Bronchus fibroblast of lung (primary cell): ENCODE data around the gene CLEC2A. TPM values are rescaled to one million over a fixed set of nuclear protein-coding genes. Genes with fewer than 3 reads are reported as not detected.

ENCODE experiments used
- total RNA-seq: library from RNA; depleted of rRNA; stranded (reverse); fragments of >200 nt; gene quantifications from 2 replicates; pipeline ENCODE4 v1.2.3, GENCODE V29; 2015

Gene CLEC2A, protein sequence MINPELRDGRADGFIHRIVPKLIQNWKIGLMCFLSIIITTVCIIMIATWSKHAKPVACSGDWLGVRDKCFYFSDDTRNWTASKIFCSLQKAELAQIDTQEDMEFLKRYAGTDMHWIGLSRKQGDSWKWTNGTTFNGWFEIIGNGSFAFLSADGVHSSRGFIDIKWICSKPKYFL
- total RNA-seq = not detected in 2 replicates

DNA sequence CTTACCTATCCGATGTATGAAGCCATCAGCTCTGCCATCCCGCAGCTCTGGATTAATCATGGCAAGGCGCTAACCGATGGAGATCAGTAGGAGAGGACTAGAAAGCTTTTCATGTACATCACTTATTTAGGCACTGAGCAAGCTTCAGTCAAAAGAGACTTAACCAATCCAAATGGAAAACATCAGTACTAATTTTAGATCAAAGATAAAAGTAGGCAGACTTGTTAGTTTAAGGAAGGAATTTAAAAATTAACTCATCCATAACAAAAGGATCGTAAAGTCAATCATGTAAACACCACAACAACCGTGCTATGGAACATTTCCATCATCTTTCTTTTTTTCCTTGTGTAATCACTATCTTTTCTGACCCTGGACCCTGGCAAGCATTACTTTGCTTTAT is at the start of gene CLEC2A:
Gene CLEC2A, minus strand, starts transcription at position 101 of the 400 bp plus-strand sequence. Its CDS starts 41 bp downstream, at position 60.

DNA sequence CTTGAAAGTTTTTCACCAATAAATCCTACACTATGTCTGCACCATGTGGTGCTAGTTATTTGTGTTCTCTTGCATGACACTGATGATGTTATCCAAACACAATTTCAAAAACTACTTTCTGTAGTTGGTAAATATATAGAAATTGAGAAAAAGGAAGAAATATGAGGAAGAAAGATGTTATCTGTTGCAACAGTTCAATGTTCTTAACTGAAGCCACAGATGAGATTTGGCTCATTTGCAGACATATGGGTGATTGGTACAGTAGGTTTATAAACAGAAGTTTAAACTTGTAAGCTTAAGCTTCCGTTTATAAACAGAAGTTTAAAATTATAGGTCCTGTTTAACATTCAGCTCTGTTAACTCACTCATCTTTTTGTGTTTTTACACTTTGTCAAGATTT is 39.0 kb upstream of the CLEC2A start, which contains the start of gene CLEC12A:
Gene CLEC12A, plus strand, starts transcription at position 229 of the 400 bp plus-strand sequence. CDS start 188 bp downstream, outside the sequence.

DNA sequence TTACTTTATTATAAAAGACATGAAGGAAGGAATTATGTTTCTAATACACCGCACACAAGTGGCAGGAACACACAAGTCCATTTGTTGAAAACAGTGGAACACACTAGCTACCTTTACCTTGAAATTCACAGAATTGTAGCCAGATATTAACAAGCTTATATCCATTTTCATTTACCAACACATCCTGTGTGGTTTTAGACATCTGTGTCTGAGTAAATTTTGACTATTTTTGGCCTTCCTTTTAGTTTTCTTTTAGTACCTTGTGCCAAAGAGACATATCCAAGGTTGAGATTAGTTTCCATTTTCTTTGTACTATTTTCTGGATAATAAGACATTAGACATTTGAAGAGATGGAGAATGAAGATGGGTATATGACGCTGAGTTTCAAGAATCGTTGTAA is 50.9 kb downstream of the CLEC2A start, which contains the start of gene KLRF2:
Gene KLRF2, plus strand, starts transcription at position 244 of the 400 bp plus-strand sequence. Its CDS starts 107 bp downstream, at position 351.

DNA sequence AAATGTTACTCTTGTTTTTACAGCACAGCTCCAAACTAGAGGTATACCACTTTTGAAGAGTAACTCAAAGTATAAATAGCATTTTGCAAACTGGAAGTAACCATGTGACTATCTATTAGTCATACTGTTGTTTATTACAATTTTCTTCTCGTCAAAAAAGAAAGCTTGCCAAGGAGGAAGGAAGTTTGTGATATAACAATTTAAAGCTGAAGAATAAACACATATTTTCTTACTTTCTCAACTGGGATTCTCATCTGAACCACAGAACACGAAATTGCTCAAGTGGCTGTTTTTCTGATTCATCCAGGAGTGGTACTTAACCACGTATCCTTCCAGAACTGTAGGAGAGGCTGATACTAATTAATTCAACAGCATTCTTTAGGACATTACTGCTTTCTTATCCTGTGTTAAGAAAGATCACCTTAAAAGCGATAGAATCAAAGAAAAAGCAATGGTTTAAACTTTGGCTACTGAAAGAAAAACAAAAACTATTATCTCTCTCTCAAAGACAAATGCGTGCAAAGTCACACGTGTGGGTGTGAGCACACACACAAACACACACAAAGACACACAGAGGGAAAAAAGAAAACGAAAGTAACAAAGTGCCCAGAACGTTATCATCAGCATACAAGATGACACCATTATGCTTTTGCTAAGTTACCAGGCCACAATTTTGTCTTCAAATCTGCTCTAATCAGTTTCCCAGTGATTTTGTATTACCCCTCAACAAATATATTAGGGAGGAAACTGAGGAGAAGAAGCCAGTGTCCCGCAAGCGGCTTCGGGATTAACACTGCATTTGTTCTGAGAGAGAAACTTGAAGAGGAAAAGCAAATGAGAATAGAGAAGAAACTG is 62.6 kb downstream of the CLEC2A start, which contains the start of gene CLEC2B:
Gene CLEC2B, minus strand, starts transcription at position 48 of the 855 bp plus-strand sequence.

Other genes starting within 250 kb of the CLEC2A start
- not detected in 2 replicates for gene CLECL1, start 199.3 kb downstream of the CLEC2A start, total RNA-seq
- gene CD69, start 171.5 kb downstream of the CLEC2A start, total RNA-seq = not detected in 2 replicates
- gene KLRF1, start 104.9 kb downstream of the CLEC2A start, total RNA-seq = not detected in 2 replicates
- 1.0 and 2.5 TPM in 2 replicates for gene CLEC2B, start 63.0 kb downstream of the CLEC2A start, total RNA-seq
- not detected in 2 replicates for gene KLRF2, start 50.9 kb downstream of the CLEC2A start, total RNA-seq
- not detected in 2 replicates for gene CLEC12A, start 39.0 kb upstream of the CLEC2A start, total RNA-seq
- not detected in 2 replicates for gene CLEC1B, start 66.8 kb upstream of the CLEC2A start, total RNA-seq
- not detected in 2 replicates for gene CLEC12B, start 78.3 kb upstream of the CLEC2A start, total RNA-seq
- not detected in 2 replicates for gene CLEC9A, start 98.3 kb upstream of the CLEC2A start, total RNA-seq
- gene CLEC1A, start 166.6 kb upstream of the CLEC2A start, total RNA-seq = not detected in 2 replicates
- not detected in 2 replicates for gene CLEC7A, start 197.8 kb upstream of the CLEC2A start, total RNA-seq
- gene OLR1, start 239.8 kb upstream of the CLEC2A start, total RNA-seq = 1.0 and 1.8 TPM in 2 replicates
- gene TMEM52B, start 246.7 kb upstream of the CLEC2A start, total RNA-seq = 1.6 and 2.5 TPM in 2 replicates